H9 (cell line): ENCODE measurements around the gene PASK. TPM values are rescaled to one million over a fixed set of nuclear protein-coding genes. Genes with fewer than 3 reads are reported as not detected.

Experiments
- DNase-seq: peaks from one replicate; pipeline ENCODE4 v3.0.0-alpha.2; 2017
- H2AFZ ChIP-seq: one replicate; pipeline ENCODE4 v1.6.1; 2013; ENCODE audit warnings: mild to moderate bottlenecking, low read length, control low read depth, moderate library complexity
- H2AK5ac ChIP-seq: 2 replicates; pipeline ENCODE4 v1.6.1; 2013; ENCODE audit warnings: low read length, control low read depth, mixed read lengths; ENCODE audit not compliant: insufficient read length
- H2BK120ac ChIP-seq: one replicate; pipeline ENCODE4 v1.6.1; 2013; ENCODE audit warnings: low read depth, mild to moderate bottlenecking, low read length, control low read depth, inconsistent platforms; ENCODE audit not compliant: poor library complexity, severe bottlenecking
- H2BK12ac ChIP-seq: 2 replicates; pipeline ENCODE4 v1.6.1; 2013; ENCODE audit warnings: low read length, control low read depth, mixed read lengths, low read depth; ENCODE audit not compliant: insufficient read length
- H2BK15ac ChIP-seq: 2 replicates; pipeline ENCODE4 v1.6.1; 2013; ENCODE audit warnings: low read depth, low read length, control low read depth
- H2BK20ac ChIP-seq: one replicate; pipeline ENCODE4 v1.6.1; 2013; ENCODE audit warnings: low read depth, mild to moderate bottlenecking, low read length, control low read depth, inconsistent platforms; ENCODE audit not compliant: poor library complexity, severe bottlenecking
- H2BK5ac ChIP-seq: 2 replicates; pipeline ENCODE4 v1.6.1; 2013; ENCODE audit warnings: low read length, control low read depth, mixed read lengths; ENCODE audit not compliant: insufficient read length
- H3K14ac ChIP-seq: 2 replicates; pipeline ENCODE4 v1.6.1; 2013; ENCODE audit warnings: low read length, control low read depth; ENCODE audit not compliant: insufficient read depth
- H3K18ac ChIP-seq: 2 replicates; pipeline ENCODE4 v1.6.1; 2013; ENCODE audit warnings: low read depth, mild to moderate bottlenecking, mixed read lengths, low read length, control low read depth; ENCODE audit not compliant: insufficient read length
- H3K23ac ChIP-seq: 2 replicates; pipeline ENCODE4 v1.6.1; 2013; ENCODE audit warnings: low read length, control low read depth, mixed read lengths, low read depth; ENCODE audit not compliant: insufficient read length
- H3K23me2 ChIP-seq: 2 replicates; pipeline ENCODE4 v1.6.1; 2013; ENCODE audit warnings: low read depth, mild to moderate bottlenecking, mixed read lengths, low read length, control low read depth; ENCODE audit not compliant: insufficient read length, poor library complexity, severe bottlenecking
- H3K27ac ChIP-seq: 2 replicates; pipeline ENCODE4 v1.5.1; 2013; ENCODE audit warnings: low read length, control low read depth, mixed read lengths, low read depth; ENCODE audit not compliant: insufficient read length
- H3K27me3 ChIP-seq: 2 replicates; pipeline ENCODE4 v1.6.1; 2013; ENCODE audit warnings: low read length, control low read depth, inconsistent platforms; ENCODE audit not compliant: insufficient read depth
- H3K4ac ChIP-seq: 2 replicates; pipeline ENCODE4 v1.6.1; 2013; ENCODE audit warnings: low read depth, mild to moderate bottlenecking, control low read depth, inconsistent platforms, low read length, moderate library complexity
- H3K4me1 ChIP-seq: 2 replicates; pipeline ENCODE4 v1.6.1; 2013; ENCODE audit warnings: low read length, control low read depth, inconsistent platforms; ENCODE audit not compliant: insufficient read depth
- H3K4me2 ChIP-seq: 2 replicates; pipeline ENCODE4 v1.6.1; 2013; ENCODE audit warnings: low read length, control low read depth, mixed read lengths; ENCODE audit not compliant: insufficient read length, insufficient read depth
- H3K56ac ChIP-seq: 2 replicates; pipeline ENCODE4 v1.6.1; 2013; ENCODE audit warnings: low read depth, mild to moderate bottlenecking, mixed read lengths, low read length, control low read depth; ENCODE audit not compliant: insufficient read length
- H3K79me1 ChIP-seq: 2 replicates; pipeline ENCODE4 v1.6.1; 2013; ENCODE audit warnings: low read depth, mild to moderate bottlenecking, moderate library complexity, low read length, control low read depth, inconsistent platforms; ENCODE audit not compliant: insufficient read depth, poor library complexity, severe bottlenecking
- H3K79me2 ChIP-seq: 2 replicates; pipeline ENCODE4 v1.6.1; 2013; ENCODE audit warnings: low read length, control low read depth, inconsistent platforms; ENCODE audit not compliant: insufficient read depth
- H3K9ac ChIP-seq: 2 replicates; pipeline ENCODE4 v1.6.1; 2013; ENCODE audit warnings: low read length, control low read depth, mixed read lengths; ENCODE audit not compliant: insufficient read length; ENCODE audit errors: extremely low read depth
- H3K9me3 ChIP-seq: one replicate; pipeline ENCODE4 v1.6.1; 2013; ENCODE audit warnings: low read depth, low read length, inconsistent platforms; ENCODE audit not compliant: control insufficient read depth
- H3T11ph ChIP-seq: one replicate; pipeline ENCODE4 v1.6.1; 2013; ENCODE audit warnings: mild to moderate bottlenecking, low read length, control low read depth, inconsistent platforms
- H4K20me1 ChIP-seq: one replicate; pipeline ENCODE4 v1.6.1; 2013; ENCODE audit not compliant: control insufficient read depth, insufficient read length, insufficient read depth
- H4K5ac ChIP-seq: 2 replicates; pipeline ENCODE4 v1.6.1; 2013; ENCODE audit warnings: low read depth, mild to moderate bottlenecking, mixed read lengths, low read length, control low read depth; ENCODE audit not compliant: insufficient read length
- H4K8ac ChIP-seq: replicated peaks from 2 replicates; pipeline ENCODE4 v1.6.1; 2013; ENCODE audit warnings: low read length, control low read depth, mixed read lengths, low read depth; ENCODE audit not compliant: insufficient read length
- H4K91ac ChIP-seq: 2 replicates; pipeline ENCODE4 v1.6.1; 2013; ENCODE audit warnings: low read depth, mild to moderate bottlenecking, moderate library complexity, mixed read lengths, low read length, control low read depth; ENCODE audit not compliant: insufficient read length
- H3K27ac Mint-ChIP-seq, 3 experiments: 2 replicates in 2 of 3; 3 replicates in 1 of 3; pipeline ENCODE4 v1.8.0; 2020 to 2021; ENCODE audit warnings: mixed read lengths in 3 of 3, mild to moderate bottlenecking in 1 of 3, moderate library complexity in 1 of 3
- H3K27me3 Mint-ChIP-seq: 2 replicates; pipeline ENCODE4 v1.8.0; 2021; ENCODE audit warnings: low read depth, mild to moderate bottlenecking, moderate library complexity, mixed read lengths
- H3K36me3 Mint-ChIP-seq, 3 experiments: 2 replicates in 2 of 3; 3 replicates in 1 of 3; pipeline ENCODE4 v1.8.0; 2020 to 2021; ENCODE audit warnings: low read depth in 3 of 3, mixed read lengths in 3 of 3; ENCODE audit not compliant: insufficient read depth in 1 of 3
- H3K4me1 Mint-ChIP-seq, 2 experiments: 2 replicates each; pipeline ENCODE4 v1.8.0; 2020; ENCODE audit warnings: mixed read lengths in 2 of 2
- H3K4me3 Mint-ChIP-seq, 2 experiments: 2 replicates in 1 of 2; 3 replicates in 1 of 2; pipeline ENCODE4 v1.8.0; 2020 to 2021; ENCODE audit warnings: mild to moderate bottlenecking in 2 of 2, mixed read lengths in 2 of 2, moderate library complexity in 1 of 2
- H3K9me3 Mint-ChIP-seq, 2 experiments: 2 replicates in 1 of 2; 3 replicates in 1 of 2; pipeline ENCODE4 v1.8.0; 2020; ENCODE audit warnings: mild to moderate bottlenecking in 2 of 2, mixed read lengths in 2 of 2, moderate library complexity in 1 of 2
- CTCF ChIP-seq: fragments of 200-600 bp; sonication (generic); conservative IDR thresholded peaks from 3 replicates; pipeline ENCODE4 v1.8.0; 2021; ENCODE audit warnings: antibody characterized with exemption, mild to moderate bottlenecking
- WGBS: extraction: QIAGEN DNeasy Blood & Tissue Kit; methylation state at CpG from one replicate; pipeline ENCODE4 v1.1.7; 2013; ENCODE audit warnings: missing lambda C conversion rate, low lambda C conversion rate, mixed read lengths; ENCODE audit not compliant: insufficient read length; ENCODE audit errors: extremely low coverage; 5-methylcytosine and 5-hydroxymethylcytosine counted together
- total RNA-seq: library from RNA; stranded (reverse); gene quantifications from 2 replicates; pipeline ENCODE4 v1.2.1, GENCODE V29; 2021

PASK gene
- total RNA-seq, 1 experiment from 2014 or later: 68.0 TPM

GRCh38 chr2:241195506-241196130 lies 46.3 kb upstream of the PASK start:
- Histone ChIP-seq H3K9ac (no peak overlapping the region), H3K27ac (no peak overlapping the region), H3K27me3 (no peaks in the 10 kb centered on the region), H2BK15ac (no peak overlapping the region), H4K20me1 (no peaks in the 10 kb centered on the region), H2BK5ac (no peak overlapping the region), H3K23ac (no peak overlapping the region), H2BK20ac (no peak overlapping the region), H2BK12ac (no peak overlapping the region), H3K18ac (no peak overlapping the region), H4K8ac (no peak overlapping the region), H2AK5ac (no peak overlapping the region), H3K4me2 (no peak overlapping the region), H4K91ac (no peak overlapping the region), H3K9me3 (no peaks in the 10 kb centered on the region), H3K56ac (no peak overlapping the region), H3K79me2 (no peaks in the 10 kb centered on the region), H4K5ac (no peak overlapping the region), H3K4ac (no peak overlapping the region), H2BK120ac (no peak overlapping the region), H3K23me2 (no peaks in the 10 kb centered on the region), H3K79me1 (no peaks in the 10 kb centered on the region), H3K4me1 (no peaks in the 10 kb centered on the region), H2AFZ (no peak overlapping the region), H3K14ac (no peak overlapping the region), H3T11ph (no peak overlapping the region)
- Mint-ChIP-seq H3K4me1 (peaks cover 0 to 4% of the 10 kb centered on the region in 2 experiments; a peak in 1 of 4 replicates), H3K27ac (no peak overlapping the region), H3K4me3 (no peak overlapping the region), H3K9me3 (no peaks in the 10 kb centered on the region), H3K36me3 (no peaks in the 10 kb centered on the region), H3K27me3 (no peaks in the 10 kb centered on the region; the same call in 1 of the 2 replicates)
- peak; percentile 24 for DNase-seq
- TF ChIP-seq CTCF: no peak
- no CpG with 5 or more reads among the region's 18 CpGs for WGBS
